Putamen (tissue), 1 donor: Measurements from ENCODE around the gene AHSG.
"Not testable (repeated sequence)": the region's sequence is repeated elsewhere in the genome, so short reads cannot be mapped to it uniquely, and the experiment has no call there.

Experiments used
- DNase-seq: peaks from one replicate; pipeline ENCODE4 v3.0.0-alpha.2; 2016; ENCODE audit warnings: low spot score

The AHSG gene

GRCh38 chr3:186618318-186618938, 5.6 kb downstream of the AHSG start:
- no peak for DNase-seq

DNA sequence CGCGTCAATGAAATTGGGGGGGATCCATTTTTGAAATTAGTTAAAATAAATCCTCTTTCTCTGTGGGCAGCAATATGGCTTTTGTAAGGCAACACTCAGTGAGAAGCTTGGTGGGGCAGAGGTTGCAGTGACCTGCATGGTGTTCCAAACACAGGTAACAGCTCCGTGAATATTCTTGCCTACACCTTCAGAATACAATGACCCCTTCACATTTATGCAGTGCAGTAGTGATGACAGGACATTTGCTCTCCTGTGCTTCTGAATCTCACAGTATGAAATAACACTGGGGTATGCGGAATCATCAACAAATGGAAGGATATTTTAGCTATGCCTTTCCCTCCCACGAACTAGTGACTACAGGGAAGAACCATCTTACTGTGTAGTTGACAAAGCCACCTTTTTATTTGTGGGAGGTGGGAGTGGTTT, 6.9 kb downstream of the AHSG start:
- DNase-seq: no peak

DNA sequence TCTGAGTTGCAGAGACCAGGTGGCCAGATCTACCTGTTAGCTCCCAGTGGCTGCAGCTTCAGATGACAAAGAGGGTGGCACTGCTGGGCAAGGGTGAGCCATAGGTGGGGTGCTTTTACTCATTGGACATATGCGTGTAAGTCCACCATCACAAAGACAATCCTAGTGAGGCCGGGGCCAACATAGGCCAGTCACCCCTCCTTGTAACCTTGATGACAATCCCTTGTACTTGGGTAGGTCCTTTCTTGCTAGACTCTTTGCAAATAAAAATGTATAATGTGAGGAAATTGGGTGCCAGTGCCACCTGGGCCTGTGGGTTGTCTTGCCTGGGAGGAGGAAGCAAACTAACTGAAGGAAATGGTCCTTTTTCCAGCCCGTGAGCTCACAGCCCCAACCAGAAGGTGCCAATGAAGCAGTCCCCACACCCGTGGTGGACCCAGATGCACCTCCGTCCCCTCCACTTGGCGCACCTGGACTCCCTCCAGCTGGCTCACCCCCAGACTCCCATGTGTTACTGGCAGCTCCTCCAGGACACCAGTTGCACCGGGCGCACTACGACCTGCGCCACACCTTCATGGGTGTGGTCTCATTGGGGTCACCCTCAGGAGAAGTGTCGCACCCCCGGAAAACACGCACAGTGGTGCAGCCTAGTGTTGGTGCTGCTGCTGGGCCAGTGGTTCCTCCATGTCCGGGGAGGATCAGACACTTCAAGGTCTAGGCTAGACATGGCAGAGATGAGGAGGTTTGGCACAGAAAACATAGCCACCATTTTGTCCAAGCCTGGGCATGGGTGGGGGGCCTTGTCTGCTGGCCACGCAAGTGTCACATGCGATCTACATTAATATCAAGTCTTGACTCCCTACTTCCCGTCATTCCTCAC, 7.6 kb downstream of the AHSG start:
- DNase-seq: no peak

DNA sequence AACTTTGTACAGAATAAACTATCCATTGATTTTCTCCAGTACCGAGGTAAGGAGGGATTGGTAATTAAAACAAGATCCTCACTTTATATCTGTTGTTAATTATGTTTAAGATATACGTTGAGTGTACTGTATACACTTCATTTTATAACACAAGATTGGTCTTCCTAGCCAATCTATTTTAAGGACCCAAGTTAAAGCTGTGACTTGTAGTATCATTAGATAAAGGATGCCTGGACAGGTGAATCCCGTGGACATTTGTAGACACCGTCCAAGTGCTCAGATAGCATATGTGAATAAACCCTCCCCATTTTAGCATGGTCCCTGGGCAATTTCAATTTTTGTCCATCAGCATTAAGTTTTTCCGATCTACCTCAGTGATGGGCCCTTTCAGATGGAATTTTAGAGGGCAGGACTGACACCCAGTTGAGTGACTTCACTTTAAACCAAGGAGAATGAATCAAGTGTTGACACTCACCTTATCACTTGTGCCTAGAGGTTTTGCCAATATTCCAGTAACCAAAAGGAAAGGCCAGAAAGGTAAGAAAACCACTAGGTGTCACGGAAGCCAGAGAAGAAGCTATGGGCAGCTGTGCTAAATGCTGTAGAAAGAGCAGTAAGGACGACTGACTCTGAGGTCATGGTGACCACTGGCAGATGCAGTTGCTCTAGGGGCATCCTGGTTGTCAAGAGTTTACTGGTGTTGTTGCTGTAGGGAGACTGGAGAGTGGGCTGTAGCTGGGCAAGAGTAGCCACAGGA, 9.2 kb downstream of the AHSG start:
- DNase-seq: no peak

DNA sequence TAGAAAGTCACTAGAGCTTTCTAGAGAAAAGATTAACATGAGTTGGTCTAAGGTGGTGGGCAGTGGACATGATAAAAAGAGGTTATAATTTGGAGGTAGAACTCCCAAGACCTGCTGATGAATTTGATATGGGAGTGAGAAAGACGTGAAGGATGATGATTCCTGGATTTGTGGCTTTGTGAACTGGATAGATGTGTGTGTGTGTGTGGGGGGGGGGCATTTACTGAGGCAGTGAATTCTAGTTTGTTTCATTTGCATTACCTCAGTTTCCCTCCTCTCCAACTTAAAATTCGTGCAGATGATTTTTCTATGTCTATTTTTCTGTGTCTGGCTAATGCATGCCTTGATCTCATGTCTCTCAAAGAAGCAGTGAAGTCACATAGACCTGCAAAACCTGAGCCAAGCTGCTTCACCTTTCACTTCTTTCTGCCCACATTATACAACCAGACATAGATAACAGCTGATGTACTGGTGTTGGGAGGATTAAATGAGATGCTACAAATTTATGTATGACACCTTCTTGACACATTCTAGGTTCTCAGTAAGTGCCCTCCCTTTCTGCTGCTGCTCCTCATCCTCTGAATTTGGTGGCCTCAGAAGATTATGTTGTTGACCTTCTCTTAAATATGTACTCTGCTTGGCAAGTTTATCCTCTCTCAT, 9.9 kb downstream of the AHSG start:
- DNase-seq: no peak

- DNase-seq: no peak
These were observed 11.7 kb downstream of the AHSG start for GRCh38 chr3:186624598-186624997.

GRCh38 chr3:186625600-186626042, 12.8 kb downstream of the AHSG start:
- no peak for DNase-seq

- DNase-seq: no peak
These were observed 13.5 kb downstream of the AHSG start for GRCh38 chr3:186626254-186626847.

DNA sequence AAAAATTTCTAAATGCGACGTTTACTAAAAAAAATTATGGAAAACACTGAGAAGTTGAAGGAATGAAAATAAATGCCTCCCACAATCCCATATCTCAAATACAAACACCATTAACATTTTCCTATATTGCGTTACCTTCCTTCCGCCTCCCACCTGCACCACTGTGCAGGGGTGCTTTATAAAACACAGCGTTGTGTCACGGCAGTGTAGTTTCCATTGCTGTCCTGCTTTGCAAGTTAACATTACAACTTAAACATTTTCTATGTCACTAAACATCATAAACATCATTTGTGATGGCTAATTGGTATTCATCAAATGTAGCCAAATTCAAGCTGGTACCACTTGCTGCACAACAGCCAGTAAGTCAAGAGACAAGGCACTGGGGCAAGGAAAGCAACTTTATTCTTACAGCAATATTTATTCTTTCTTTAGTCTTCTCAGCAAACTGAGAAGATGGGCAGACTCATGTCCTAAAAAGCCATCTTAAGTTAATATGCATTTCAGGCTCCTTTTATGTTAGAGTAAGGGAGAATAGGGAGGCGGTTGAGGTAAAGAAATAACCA, 15.1 kb downstream of the AHSG start:
- DNase-seq: no peak

DNA sequence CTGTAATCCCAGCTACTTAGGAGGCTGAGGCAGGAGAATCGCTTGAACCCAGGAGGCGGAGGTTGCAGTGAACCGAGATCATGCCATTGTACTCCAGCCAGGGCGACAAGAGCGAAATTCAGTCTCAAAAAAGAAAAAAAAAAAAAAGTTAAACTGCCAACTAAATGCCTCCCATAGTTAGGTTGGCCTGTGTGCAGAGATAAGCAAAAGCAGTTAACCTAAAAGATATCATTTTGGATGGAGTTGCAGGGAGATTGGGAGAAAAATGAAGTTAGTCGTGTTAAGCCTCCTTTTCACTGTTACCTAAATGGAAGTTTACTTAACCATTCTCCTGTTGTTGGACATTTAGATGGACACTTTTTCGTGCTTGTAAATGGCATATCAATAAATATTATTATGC, 15.9 kb downstream of the AHSG start:
- DNase-seq: no peak

GRCh38 chr3:186630950-186631641, 18.2 kb downstream of the AHSG start:
- DNase-seq: no peak

DNA sequence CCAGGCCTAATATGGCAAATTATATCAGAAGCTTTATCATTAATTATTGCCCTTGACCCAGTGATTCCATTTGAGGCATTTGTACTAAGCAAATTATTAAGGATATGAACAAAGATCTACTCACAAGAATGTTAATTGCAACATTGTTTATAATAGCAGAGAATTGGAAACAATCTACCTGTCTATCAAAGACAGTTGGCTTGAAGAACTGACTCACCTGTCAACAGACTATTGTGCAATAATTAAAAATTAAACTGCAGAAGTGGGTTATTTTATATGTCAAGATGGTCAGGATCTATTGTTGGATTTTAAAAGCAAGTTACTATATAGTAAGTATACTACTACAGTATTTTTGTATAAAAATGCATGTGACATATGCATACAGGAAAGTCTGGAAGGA, 20.6 kb downstream of the AHSG start:
- DNase-seq: no peak

- DNase-seq: not testable (repeated sequence)
These were observed 21.3 kb downstream of the AHSG start for GRCh38 chr3:186634207-186634606.

- DNase-seq: no peak
These were observed 22.7 kb downstream of the AHSG start for GRCh38 chr3:186635532-186635931.

DNA sequence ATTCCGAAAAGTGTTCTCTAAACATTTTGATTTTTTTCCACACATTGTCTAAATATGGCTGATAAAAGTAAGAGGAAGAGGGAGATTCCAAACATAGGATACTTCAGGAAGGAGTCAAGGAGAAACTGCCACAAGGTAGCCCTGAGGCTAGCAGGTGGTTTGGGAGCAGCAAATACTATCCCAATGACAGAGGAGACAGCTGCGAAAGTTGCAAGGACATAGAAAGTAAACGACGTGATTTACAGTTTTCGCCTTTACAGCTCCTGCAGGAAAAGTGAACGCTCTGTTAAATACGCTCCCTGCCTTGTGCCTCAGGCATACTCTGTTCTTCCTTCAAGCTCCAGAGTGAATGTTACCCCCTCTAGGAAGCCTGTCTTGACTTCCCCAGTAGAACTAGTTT, 23.7 kb downstream of the AHSG start:
- no peak for DNase-seq

GRCh38 chr3:186637686-186638085, 24.8 kb downstream of the AHSG start:
- no peak for DNase-seq

- DNase-seq: no peak
These were observed 25.4 kb downstream of the AHSG start for GRCh38 chr3:186638259-186638658.

DNA sequence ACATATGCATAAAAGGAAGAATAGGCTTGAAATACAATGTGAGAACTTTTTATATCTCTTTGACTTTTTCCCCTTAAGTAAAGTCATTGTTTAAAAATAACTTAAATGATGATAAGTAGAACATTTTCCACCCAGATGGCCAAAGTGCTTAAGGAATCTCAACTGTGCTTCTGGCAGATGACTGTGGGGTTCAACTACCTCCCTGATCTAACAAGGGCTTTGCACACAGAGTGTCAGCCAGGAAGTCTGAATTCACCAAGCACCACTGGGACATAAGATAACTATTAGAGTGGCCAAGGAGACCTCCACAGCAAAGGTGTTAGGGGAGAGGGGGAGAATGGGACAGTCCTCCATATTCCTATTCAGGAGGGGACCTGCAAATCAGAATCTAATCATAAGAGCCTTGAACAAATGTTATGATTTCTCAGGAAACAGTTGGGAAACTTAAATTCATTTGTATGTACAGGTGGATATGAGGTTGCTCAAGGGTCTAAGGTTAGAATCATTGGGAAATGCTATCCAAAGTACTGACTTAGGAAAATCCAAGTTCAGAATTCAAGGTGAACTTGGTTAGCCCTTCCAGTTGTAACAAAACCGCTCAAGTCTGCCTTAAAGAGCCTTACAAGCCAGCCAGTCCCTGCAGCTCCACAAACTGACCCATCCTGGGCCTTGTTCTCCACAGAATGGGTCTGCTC, 27.1 kb downstream of the AHSG start, which contains the start of gene FETUB:
FETUB (plus strand) TSS at position 622 of the 695 bp plus-strand sequence; CDS start at position 684, 62 bp downstream.
- DNase-seq: no peak

DNA sequence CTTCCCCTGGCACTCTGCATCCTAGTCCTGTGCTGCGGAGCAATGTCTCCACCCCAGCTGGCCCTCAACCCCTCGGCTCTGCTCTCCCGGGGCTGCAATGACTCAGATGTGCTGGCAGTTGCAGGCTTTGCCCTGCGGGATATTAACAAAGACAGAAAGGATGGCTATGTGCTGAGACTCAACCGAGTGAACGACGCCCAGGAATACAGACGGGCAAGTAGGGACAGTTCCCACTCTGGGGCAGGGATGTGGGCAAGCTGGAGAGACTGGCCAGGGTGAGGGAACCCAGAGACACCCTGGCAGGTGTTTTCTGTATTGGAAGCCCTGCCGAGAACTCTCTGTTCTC, 27.6 kb downstream of the AHSG start:
- no peak for DNase-seq

DNA sequence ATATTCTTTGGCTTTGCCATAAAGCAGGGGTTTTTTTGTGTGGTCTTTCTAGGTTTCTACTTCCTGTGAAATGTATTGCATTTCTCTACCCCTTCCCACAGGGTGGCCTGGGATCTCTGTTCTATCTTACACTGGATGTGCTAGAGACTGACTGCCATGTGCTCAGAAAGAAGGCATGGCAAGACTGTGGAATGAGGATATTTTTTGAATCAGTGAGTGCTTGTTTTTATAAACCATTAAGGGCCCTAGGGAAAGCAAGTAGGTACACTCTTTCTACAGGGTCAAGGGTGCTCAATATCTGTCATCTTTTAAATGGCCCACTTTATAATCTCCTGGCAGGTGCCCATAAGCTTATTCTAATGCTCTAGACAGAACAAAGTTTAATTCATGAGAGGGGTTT, 28.1 kb downstream of the AHSG start:
- DNase-seq: no peak
